Endothelial cell of umbilical vein (primary cell): Measurements from ENCODE around the gene CREM. TPM values are rescaled to one million over a fixed set of nuclear protein-coding genes. Genes with fewer than 3 reads are reported as not detected.

ENCODE experiments used
- BruUV-seq: library from RNA; stranded (reverse); fragments of 400-500 nt; replicated peaks from 2 replicates; lab custom pipeline; 2021; lab: Mats Ljungman, UMichigan
- CTCF ChIA-PET: fragments of 300-600, 350-600 bp; sonication (Branson Sonifier 250); formaldehyde crosslinking; loops from one replicate; lab custom pipeline; 2021; ENCODE audit warnings: antibody characterized with exemption, inconsistent platforms; lab: Charles Lee
- POLR2A ChIA-PET: fragments of 300-600, 350-600 bp; sonication (Branson Sonifier 250); formaldehyde crosslinking; loops from one replicate; lab custom pipeline; 2021; ENCODE audit warnings: antibody characterized with exemption, inconsistent platforms; lab: Charles Lee
- DNase-seq: peaks from one replicate; pipeline ENCODE4 v3.0.0-alpha.2; 2011; ENCODE audit warnings: low read depth, low spot score
- FAIRE-seq: peaks from 2 replicates; lab custom pipeline; 2011; peaks lifted over from hg19 to GRCh38; lab: Jason Lieb, UNC
- H2AFZ ChIP-seq: 2 replicates; pipeline ENCODE4 v1.6.0; 2012; ENCODE audit warnings: low read depth, low read length, control low read depth, inconsistent platforms
- H3K27ac ChIP-seq: 2 replicates; pipeline ENCODE4 v1.5.1; 2011; ENCODE audit warnings: low read depth, mild to moderate bottlenecking, control low read depth, low read length, moderate library complexity; ENCODE audit not compliant: insufficient read depth
- H3K27me3 ChIP-seq, 2 experiments: 2 replicates each; pipeline versions ENCODE4 v1.6.0 to v1.6.1; 2011; ENCODE audit warnings: low read length in 2 of 2, mixed read lengths in 1 of 2; ENCODE audit not compliant: control insufficient read depth in 2 of 2, insufficient read depth in 2 of 2
- H3K36me3 ChIP-seq, 2 experiments: 2 replicates in 1 of 2; 3 replicates in 1 of 2; pipeline ENCODE4 v1.5.1; 2011; ENCODE audit warnings: low read length in 2 of 2, mild to moderate bottlenecking in 1 of 2, moderate library complexity in 1 of 2; ENCODE audit not compliant: control insufficient read depth in 2 of 2, insufficient read depth in 2 of 2; ENCODE audit errors: extremely low read depth in 1 of 2
- H3K4me1 ChIP-seq: 3 replicates; pipeline ENCODE4 v1.5.1; 2011; ENCODE audit warnings: mild to moderate bottlenecking, low read length; ENCODE audit not compliant: control insufficient read depth, insufficient read depth; ENCODE audit errors: extremely low read depth
- H3K4me2 ChIP-seq: 2 replicates; pipeline ENCODE4 v1.6.1; 2011; ENCODE audit warnings: low read length, control low read depth, mixed read lengths; ENCODE audit not compliant: insufficient read depth
- H3K4me3 ChIP-seq, 3 experiments: fragments of 200-600 bp in 1 of 3; sonication (generic), shearing (Covaris generic) in 1 of 3; replicated peaks in 1 of 3; 2 replicates each; pipeline ENCODE4 v1.5.1; 2011 to 2016; ENCODE audit warnings: control low read depth in 3 of 3, low read length in 3 of 3, mild to moderate bottlenecking in 2 of 3, inconsistent platforms in 1 of 3, low read depth in 1 of 3, moderate library complexity in 1 of 3; ENCODE audit not compliant: insufficient read depth in 1 of 3
- H3K79me2 ChIP-seq: 2 replicates; pipeline ENCODE4 v1.6.0; 2012; ENCODE audit warnings: low read length, inconsistent platforms; ENCODE audit not compliant: control insufficient read depth, insufficient read depth
- H3K9ac ChIP-seq: replicated peaks from 2 replicates; pipeline ENCODE3; 2011; ENCODE audit warnings: low read length, control low read depth; ENCODE audit not compliant: insufficient read depth; ENCODE audit errors: extremely low read depth
- H3K9me1 ChIP-seq: replicated peaks from 3 replicates; pipeline ENCODE4 v1.6.0; 2011; ENCODE audit warnings: mild to moderate bottlenecking, low read length; ENCODE audit not compliant: control insufficient read depth, insufficient read depth; ENCODE audit errors: extremely low read depth
- H3K9me3 ChIP-seq: replicated peaks from 2 replicates; pipeline ENCODE4 v1.5.1; 2012; ENCODE audit warnings: low read length, inconsistent platforms; ENCODE audit not compliant: control insufficient read depth, insufficient read depth
- H4K20me1 ChIP-seq: replicated peaks from 2 replicates; pipeline ENCODE3; 2011; ENCODE audit warnings: mild to moderate bottlenecking, low read length; ENCODE audit not compliant: control insufficient read depth, insufficient read depth; ENCODE audit errors: extremely low read depth
- EZH2 ChIP-seq: IDR thresholded peaks from 2 replicates; pipeline ENCODE4 v1.6.1; 2012; ENCODE audit warnings: borderline replicate concordance, low read depth, mild to moderate bottlenecking, moderate library complexity, low read length, inconsistent platforms; ENCODE audit not compliant: severe bottlenecking
- FOS ChIP-seq: IDR thresholded peaks from 2 replicates; pipeline ENCODE4 v1.6.1; 2011; ENCODE audit warnings: mild to moderate bottlenecking, low read length, moderate library complexity, borderline replicate concordance; ENCODE audit not compliant: insufficient read depth
- GATA2 ChIP-seq: IDR thresholded peaks from 2 replicates; pipeline ENCODE4 v1.7.0; 2011; ENCODE audit warnings: low read depth, mild to moderate bottlenecking, moderate library complexity, mixed read lengths, low read length; ENCODE audit not compliant: insufficient read length, insufficient read depth
- JUN ChIP-seq: IDR thresholded peaks from 2 replicates; pipeline ENCODE4 v1.6.1; 2011; ENCODE audit warnings: borderline replicate concordance, low read depth; ENCODE audit not compliant: insufficient read length, insufficient read depth
- MYC ChIP-seq: IDR thresholded peaks from one replicate; pipeline ENCODE4 v1.6.1; 2011; ENCODE audit warnings: mild to moderate bottlenecking, low read depth, low read length
- POLR2A ChIP-seq: IDR thresholded peaks from 2 replicates; pipeline ENCODE4 v1.6.1; 2012; ENCODE audit warnings: low read depth, mild to moderate bottlenecking, control low read depth, low read length
- POLR2AphosphoS5 ChIP-seq: IDR thresholded peaks from 2 replicates; pipeline ENCODE4 v1.6.1; 2012; ENCODE audit warnings: low read depth, mild to moderate bottlenecking, control low read depth, low read length, moderate library complexity; ENCODE audit not compliant: insufficient read depth
- dilution Hi-C: fragments of 300-500 bp; cut with MboI; formaldehyde crosslinking; loops from one replicate; pipeline ENCODE4 v1.15.0; 2019; ENCODE audit warnings: low sequenced_read_pairs; ENCODE audit not compliant: extremely low pct_ligation_motif_present
- intact Hi-C: fragments of 100-400 bp; cut with micrococcal nuclease; formaldehyde crosslinking; loops from one replicate; pipeline ENCODE4 v1.10.0; 2022
- polyA plus RNA-seq, 4 experiments: library from polyadenylated mRNA; depleted of rRNA in 3 of 4; stranded (reverse) in 3 of 4; unstranded in 1 of 4; fragments of >200 nt; gene quantifications; 2 replicates each; pipeline versions ENCODE4 v1.2.1 to v1.2.3, GENCODE V29; 2011 to 2012; ENCODE audit warnings: missing spikeins in 1 of 4
- total RNA-seq: library from RNA; stranded (reverse); gene quantifications from 2 replicates; pipeline ENCODE4 v1.2.3, GENCODE V29; 2021
- TF ChIP-seq, protein P1 (sequence below), 2 donors: IDR thresholded peaks; 1 replicate in 1 of 2; 2 replicates in 1 of 2; pipeline ENCODE4 v1.5.1; 2011; ENCODE audit warnings: low read length in 2 of 2, mild to moderate bottlenecking in 2 of 2, moderate library complexity in 2 of 2, control low read depth in 1 of 2, inconsistent platforms in 1 of 2, low read depth in 1 of 2; ENCODE audit not compliant: insufficient read depth in 1 of 2; ENCODE audit errors: extremely low read depth in 1 of 2
- TF ChIP-seq, protein P2 (sequence below): IDR thresholded peaks from 2 replicates; pipeline ENCODE4 v1.6.1; 2011; ENCODE audit not compliant: insufficient read depth, insufficient read length

CREM gene
- total and polyA plus RNA-seq, 2 donors (not counting 3 experiments of a cell fraction or from before 2014, with no cell fraction given), result 35.5 to 39.8 TPM

DNA sequence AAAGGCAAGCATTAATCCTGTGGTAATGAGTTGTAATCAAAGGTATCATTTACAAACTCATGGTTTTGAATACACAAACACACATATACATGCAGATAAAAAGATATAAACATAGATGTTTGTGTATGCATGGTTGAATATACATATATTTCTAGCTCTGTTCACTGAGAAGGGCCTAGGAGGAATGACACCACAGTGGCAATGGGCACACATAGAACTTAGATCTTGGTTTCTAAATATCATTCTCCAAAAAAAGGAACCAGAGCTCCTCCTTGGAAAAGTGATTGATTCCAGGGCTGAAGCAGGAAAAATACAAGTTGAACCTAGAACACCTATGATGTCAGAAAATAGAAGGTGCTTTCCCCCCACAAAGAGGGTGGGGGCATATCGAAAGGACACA lies 43.4 kb upstream of the CREM start:
- dilution Hi-C loops, result no loop called here
- Histone ChIP-seq H2AFZ (no peak overlapping the region), H3K27me3 (no peaks in the 10 kb centered on the region), H3K9me1 (no peaks in the 10 kb centered on the region), H3K4me3 (no peak overlapping the region), H3K79me2 (peaks cover 96% of the 10 kb centered on the region), H3K27ac (no peak overlapping the region), H3K9ac (no peak overlapping the region), H3K9me3 (no peaks in the 10 kb centered on the region), H3K36me3 (no peaks in the 10 kb centered on the region), H3K4me2 (no peak overlapping the region), H4K20me1 (no peaks in the 10 kb centered on the region), H3K4me1 (no peaks in the 10 kb centered on the region)
- ChIA-PET POLR2A (no interaction called here), CTCF (no interaction called here)
- no TSS peak for BruUV-seq
- intact Hi-C loops, result no loop called here
- DNase-seq (no peak), FAIRE-seq (no peak)
- TF ChIP-seq GATA2 (no peak), POLR2AphosphoS5 (no peak), JUN (no peak), POLR2A (no peak), FOS (no peak), EZH2 (no peak), MYC (no peak)
- TF ChIP-seq, protein P1, sequence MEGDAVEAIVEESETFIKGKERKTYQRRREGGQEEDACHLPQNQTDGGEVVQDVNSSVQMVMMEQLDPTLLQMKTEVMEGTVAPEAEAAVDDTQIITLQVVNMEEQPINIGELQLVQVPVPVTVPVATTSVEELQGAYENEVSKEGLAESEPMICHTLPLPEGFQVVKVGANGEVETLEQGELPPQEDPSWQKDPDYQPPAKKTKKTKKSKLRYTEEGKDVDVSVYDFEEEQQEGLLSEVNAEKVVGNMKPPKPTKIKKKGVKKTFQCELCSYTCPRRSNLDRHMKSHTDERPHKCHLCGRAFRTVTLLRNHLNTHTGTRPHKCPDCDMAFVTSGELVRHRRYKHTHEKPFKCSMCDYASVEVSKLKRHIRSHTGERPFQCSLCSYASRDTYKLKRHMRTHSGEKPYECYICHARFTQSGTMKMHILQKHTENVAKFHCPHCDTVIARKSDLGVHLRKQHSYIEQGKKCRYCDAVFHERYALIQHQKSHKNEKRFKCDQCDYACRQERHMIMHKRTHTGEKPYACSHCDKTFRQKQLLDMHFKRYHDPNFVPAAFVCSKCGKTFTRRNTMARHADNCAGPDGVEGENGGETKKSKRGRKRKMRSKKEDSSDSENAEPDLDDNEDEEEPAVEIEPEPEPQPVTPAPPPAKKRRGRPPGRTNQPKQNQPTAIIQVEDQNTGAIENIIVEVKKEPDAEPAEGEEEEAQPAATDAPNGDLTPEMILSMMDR (IDR thresholded peaks at IDR 0.05; ENCODE audit: extremely low read depth in 1 of 2, insufficient read depth in 1 of 2, low read depth in 1 of 2, low read length in 2 of 2), result no peak
- TF ChIP-seq, protein P2, sequence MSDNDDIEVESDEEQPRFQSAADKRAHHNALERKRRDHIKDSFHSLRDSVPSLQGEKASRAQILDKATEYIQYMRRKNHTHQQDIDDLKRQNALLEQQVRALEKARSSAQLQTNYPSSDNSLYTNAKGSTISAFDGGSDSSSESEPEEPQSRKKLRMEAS, result no peak
